ENCODE measurements around the gene GSTT4. TPM values are rescaled to one million over a fixed set of nuclear protein-coding genes. Genes with fewer than 3 reads are reported as not detected.
"Not testable (repeated sequence)": the region's sequence is repeated elsewhere in the genome, so short reads cannot be mapped to it uniquely, and the experiment has no call there.

GSTT4 gene
- total and polyA plus RNA-seq, 11 donors, result not detected

DNA sequence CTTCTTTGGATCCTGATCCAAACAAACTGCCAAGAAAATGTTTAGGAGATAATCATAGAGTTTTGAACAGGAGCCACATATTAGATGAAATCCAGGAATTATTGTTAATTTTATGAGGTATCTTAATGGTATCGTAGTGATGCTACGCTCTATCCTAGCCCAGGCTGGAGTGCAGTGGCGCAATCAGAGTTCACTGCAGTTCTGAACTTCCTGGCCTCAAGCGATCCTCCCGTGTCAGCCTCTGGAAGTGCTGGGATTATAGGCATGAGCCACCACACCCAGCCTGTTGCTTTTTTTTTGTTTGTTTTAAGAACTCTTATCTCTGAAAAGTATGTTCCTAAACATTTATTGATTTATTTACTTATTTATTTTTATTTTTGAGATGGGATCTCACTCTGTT lies 2.4 kb downstream of the GSTT4 start:
- Histone ChIP-seq H3K27me3 (no peaks in the 10 kb centered on the region), H3K4me3 (no peak overlapping the region), H3K36me3 (no peaks in the 10 kb centered on the region), H3K9me3 (no peaks in the 10 kb centered on the region), H3K27ac (no peak overlapping the region), H3K4me1 (peaks cover 0 to 17% (median 7%) of the 10 kb centered on the region in 12 donors)
- ATAC-seq (no peak), DNase-seq (no peak)
- WGBS, 4 donors, result 72 to 89% (median 78%) methylated on average over 5 of the region's 5 CpGs
- TF ChIP-seq POLR2A (IDR thresholded peaks at IDR 0.05), result no peak
- TF ChIP-seq, protein P1, sequence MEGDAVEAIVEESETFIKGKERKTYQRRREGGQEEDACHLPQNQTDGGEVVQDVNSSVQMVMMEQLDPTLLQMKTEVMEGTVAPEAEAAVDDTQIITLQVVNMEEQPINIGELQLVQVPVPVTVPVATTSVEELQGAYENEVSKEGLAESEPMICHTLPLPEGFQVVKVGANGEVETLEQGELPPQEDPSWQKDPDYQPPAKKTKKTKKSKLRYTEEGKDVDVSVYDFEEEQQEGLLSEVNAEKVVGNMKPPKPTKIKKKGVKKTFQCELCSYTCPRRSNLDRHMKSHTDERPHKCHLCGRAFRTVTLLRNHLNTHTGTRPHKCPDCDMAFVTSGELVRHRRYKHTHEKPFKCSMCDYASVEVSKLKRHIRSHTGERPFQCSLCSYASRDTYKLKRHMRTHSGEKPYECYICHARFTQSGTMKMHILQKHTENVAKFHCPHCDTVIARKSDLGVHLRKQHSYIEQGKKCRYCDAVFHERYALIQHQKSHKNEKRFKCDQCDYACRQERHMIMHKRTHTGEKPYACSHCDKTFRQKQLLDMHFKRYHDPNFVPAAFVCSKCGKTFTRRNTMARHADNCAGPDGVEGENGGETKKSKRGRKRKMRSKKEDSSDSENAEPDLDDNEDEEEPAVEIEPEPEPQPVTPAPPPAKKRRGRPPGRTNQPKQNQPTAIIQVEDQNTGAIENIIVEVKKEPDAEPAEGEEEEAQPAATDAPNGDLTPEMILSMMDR (IDR thresholded peaks at IDR 0.05), result no peak
- intact Hi-C loops (cut with DNase I), result loop anchor here in 8 of 10 donors (5.0 to 10.0 kb wide), 6 partner anchors 58 to 174 kb away; no protein-coding TSS in a partner anchor

DNA sequence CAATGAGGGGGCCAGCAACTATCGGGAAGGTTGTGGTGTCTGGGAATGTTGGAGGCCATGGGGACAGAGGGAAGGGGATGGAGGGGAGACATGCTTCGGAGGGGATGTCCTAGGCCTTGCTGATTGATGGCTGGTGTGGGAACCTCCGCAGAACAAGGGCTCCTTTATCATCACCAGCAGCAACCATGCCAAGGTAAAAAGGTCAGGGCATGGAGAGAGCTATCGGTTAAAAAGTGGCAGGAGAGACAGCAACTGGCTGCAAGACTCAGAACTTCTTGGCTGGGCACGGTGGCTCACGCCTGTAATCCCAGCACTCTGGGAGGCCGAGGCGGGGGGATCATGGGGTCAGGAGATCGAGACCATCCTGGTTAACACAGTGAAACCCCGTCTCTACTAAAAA lies 3.0 kb downstream of the GSTT4 start:
- no peak for TF ChIP-seq POLR2A (IDR thresholded peaks at IDR 0.05)
- TF ChIP-seq, protein P1 (IDR thresholded peaks at IDR 0.05), result no peak
- whole genome bisulfite sequencing, 4 donors, result 65 to 76% (median 68%) methylated on average over 10 of the region's 10 CpGs
- Histone ChIP-seq H3K9me3 (no peaks in the 10 kb centered on the region), H3K27ac (no peak overlapping the region), H3K27me3 (no peaks in the 10 kb centered on the region), H3K4me3 (no peak overlapping the region), H3K36me3 (no peaks in the 10 kb centered on the region), H3K4me1 (peaks cover 0 to 17% (median 7%) of the 10 kb centered on the region in 12 donors)
- peak in 1 of 5 donors; percentile 43 for DNase-seq
- intact Hi-C loops (cut with DNase I), result loop anchor here in 8 of 10 donors (5.0 to 10.0 kb wide), 6 partner anchors 57 to 175 kb away; no protein-coding TSS in a partner anchor
- peak in 2 of 4 donors; percentile 14 to 25 for ATAC-seq

DNA sequence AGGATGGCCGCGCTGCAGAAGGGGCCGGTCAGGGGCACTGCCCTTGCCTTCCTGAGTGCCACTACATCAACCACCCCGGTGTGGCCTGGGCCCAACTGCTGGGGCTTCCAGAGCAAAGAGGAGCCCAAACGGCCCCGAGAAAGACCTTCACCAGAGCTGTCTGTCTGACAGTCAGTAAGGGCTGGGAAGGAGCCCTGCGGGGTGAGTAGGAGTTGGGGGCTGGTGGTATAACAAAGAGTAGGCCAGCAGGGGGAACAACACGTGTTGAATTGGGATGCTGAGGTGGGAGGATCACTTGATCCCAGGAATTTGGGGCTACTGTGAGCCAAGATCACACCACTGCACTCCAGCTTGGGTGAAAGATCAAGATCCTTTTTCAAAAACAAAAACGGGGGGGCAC lies 3.9 kb downstream of the GSTT4 start:
- no peak overlapping the region for H3K27ac ChIP-seq
- WGBS, 4 donors, result 83 to 90% (median 88%) methylated on average over 9 of the region's 9 CpGs
- no peaks in the 10 kb centered on the region for H3K36me3 ChIP-seq
- ATAC-seq, result no peak
- H3K9me3 ChIP-seq, result no peaks in the 10 kb centered on the region
- intact Hi-C loops (cut with DNase I), result loop anchor here in 8 of 10 donors (5.0 to 10.0 kb wide), 6 partner anchors 57 to 176 kb away; no protein-coding TSS in a partner anchor
- TF ChIP-seq, protein P1 (IDR thresholded peaks at IDR 0.05), result no peak
- TF ChIP-seq POLR2A (IDR thresholded peaks at IDR 0.05), result no peak
- no peak overlapping the region for H3K4me3 ChIP-seq
- H3K4me1 ChIP-seq, result peaks cover 0 to 17% (median 7%) of the 10 kb centered on the region in 12 donors
- DNase-seq, result no peak
- no peaks in the 10 kb centered on the region for H3K27me3 ChIP-seq

DNA sequence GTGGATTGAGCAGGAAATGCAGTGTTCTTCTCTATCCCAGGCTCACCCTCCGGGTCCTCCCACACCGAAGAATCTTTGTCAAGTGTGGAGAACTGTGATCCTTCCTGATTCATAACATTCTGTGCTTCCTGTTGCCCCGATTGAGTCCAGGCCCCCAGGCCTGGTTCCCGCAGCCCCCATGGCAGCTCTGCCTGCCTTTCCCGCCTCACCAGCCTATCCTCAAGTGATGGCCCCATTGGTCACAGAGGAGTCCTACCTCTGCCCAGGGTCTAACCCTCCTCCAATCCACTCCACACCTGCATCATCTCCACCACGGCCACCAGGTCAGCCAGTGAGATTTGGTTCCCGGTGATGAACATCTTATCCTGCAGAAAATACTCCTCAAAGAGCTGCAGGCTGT lies 5.5 kb downstream of the GSTT4 start:
- not testable (repeated sequence) for H3K36me3 ChIP-seq, H3K9me3 ChIP-seq, H3K4me3 ChIP-seq, H3K4me1 ChIP-seq, H3K27me3 ChIP-seq, H3K27ac ChIP-seq, DNase-seq, ATAC-seq
- intact Hi-C loops (cut with DNase I), result loop anchor here in 8 of 10 donors (5.0 to 10.0 kb wide), 6 partner anchors 55 to 178 kb away; no protein-coding TSS in a partner anchor
- WGBS, 4 donors, result 74 to 82% (median 80%) methylated on average over 7 of the region's 7 CpGs

DNA sequence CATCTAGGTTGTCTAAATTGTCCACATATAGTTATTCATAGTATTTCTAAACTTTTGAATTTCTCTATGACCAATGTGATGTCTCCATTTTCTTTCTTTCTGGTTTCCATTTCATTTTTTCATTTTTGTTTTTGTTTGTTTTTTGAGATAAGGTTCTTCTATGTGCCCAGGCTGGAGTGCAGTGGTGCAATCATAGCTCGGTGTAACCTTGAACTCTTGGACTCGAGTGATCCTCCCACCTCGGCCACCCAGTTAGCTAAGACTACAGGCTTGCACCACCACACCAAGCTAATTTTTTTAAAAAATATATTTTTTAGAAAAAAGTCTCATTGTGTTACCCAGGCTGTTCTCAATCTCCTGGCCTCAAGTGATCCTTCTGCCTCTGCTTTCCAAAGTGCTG lies 8.2 kb downstream of the GSTT4 start:
- DNase-seq, result no peak
- Histone ChIP-seq H3K36me3 (no peaks in the 10 kb centered on the region), H3K9me3 (no peaks in the 10 kb centered on the region), H3K4me3 (no peak overlapping the region), H3K4me1 (no peaks in the 10 kb centered on the region), H3K27ac (no peak overlapping the region), H3K27me3 (no peaks in the 10 kb centered on the region)
- ATAC-seq, result no peak
- 89 to 94% (median 93%) methylated on average over 3 of the region's 3 CpGs for WGBS, 4 donors
- TF ChIP-seq, protein P1 (IDR thresholded peaks at IDR 0.05), result no peak
- no peak for TF ChIP-seq POLR2A (IDR thresholded peaks at IDR 0.05)
- intact Hi-C loops (cut with DNase I), result no loop called here

DNA sequence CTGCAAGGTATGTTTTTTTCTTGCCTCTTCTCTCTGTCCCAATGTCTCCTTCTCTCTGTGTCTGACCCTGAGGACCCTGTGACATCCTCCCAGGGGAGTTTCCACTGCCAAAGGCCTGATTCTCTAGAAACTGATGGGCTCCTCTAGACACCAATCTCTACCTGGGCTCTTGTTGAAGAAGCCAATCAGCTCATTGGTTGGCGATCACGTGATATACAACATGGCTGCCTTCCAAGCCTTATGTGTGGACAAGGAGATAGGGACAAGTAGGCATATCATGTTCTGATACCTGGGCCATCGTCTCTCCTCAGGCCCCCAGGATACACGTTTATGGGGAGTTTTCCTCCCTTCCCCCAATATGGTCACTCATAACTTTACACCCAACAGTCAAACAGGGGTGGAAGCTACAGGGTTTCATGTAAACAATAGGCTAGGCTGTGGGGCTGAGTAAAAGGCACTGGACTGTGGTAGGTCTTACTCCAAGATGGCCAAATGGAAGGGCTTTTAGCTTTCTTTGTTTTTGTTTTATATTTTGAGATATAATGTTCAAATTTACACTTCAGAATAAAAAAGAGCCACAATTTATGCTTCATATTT lies 11.6 kb downstream of the GSTT4 start:
- H3K36me3 ChIP-seq; ATAC-seq; H3K4me3 ChIP-seq; H3K27ac ChIP-seq; H3K27me3 ChIP-seq; DNase-seq; intact Hi-C loops (cut with DNase I); H3K4me1 ChIP-seq; H3K9me3 ChIP-seq: not testable (repeated sequence)
- WGBS, 4 donors, result 41 to 59% (median 50%) methylated on average over 4 of the region's 4 CpGs

DNA sequence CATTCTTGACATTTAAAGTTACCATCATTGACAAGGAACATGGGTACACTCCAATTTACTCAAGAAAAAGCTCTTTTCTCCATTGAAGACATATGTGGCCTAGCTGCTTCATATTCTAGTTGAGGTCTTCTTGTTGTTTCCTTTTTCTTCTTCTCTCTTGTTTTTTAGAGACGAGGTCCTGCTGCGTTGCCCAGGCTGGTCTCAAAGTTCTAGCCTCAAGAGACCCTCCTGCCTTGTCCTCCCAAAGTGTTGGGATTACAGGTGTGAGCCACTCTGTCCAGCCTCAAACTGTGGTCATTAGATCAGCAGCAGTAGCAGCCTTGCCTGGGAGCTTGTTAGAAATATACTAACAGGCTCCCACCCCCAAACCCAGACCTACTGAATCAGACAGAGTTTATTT lies 12.2 kb downstream of the GSTT4 start:
- intact Hi-C loops (cut with DNase I); H3K36me3 ChIP-seq; ATAC-seq; DNase-seq; H3K9me3 ChIP-seq; H3K27ac ChIP-seq; H3K4me3 ChIP-seq; H3K27me3 ChIP-seq; H3K4me1 ChIP-seq: not testable (repeated sequence)
- 59 to 82% (median 73%) methylated on average over 2 of the region's 2 CpGs for WGBS, 4 donors
